GM19351 (cell line): ENCODE data around the gene HOXB2.

ENCODE experiments used
- ATAC-seq: cut with Tn5 transposase; IDR thresholded peaks from one replicate; pipeline ENCODE4 v1.9.1; 2021; ENCODE audit warnings: mild to moderate bottlenecking, moderate library complexity; ENCODE audit not compliant: unreplicated experiment

HOXB2 gene

DNA sequence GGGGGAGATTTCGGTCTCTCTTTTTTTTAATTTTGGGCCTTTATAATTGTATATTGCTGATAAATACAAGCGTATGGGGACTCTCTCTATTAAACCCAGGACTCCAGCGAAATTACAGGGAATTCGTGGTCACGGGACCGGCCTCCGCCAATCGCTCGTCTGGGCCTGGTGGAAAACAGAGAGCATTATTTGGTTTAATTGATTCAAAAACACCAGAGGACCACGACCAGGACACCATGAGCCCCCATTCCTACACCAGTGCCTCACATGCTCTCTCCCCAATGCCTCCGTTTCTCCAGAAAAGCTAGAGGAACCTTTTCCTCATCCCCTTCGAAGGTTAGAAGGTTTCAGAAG lies at the start of gene HOXB2:
Gene HOXB2, minus strand, starts transcription at position 88 of the 354 bp plus-strand sequence. CDS start 198 bp downstream, outside the sequence.
- ATAC-seq: no peak

DNA sequence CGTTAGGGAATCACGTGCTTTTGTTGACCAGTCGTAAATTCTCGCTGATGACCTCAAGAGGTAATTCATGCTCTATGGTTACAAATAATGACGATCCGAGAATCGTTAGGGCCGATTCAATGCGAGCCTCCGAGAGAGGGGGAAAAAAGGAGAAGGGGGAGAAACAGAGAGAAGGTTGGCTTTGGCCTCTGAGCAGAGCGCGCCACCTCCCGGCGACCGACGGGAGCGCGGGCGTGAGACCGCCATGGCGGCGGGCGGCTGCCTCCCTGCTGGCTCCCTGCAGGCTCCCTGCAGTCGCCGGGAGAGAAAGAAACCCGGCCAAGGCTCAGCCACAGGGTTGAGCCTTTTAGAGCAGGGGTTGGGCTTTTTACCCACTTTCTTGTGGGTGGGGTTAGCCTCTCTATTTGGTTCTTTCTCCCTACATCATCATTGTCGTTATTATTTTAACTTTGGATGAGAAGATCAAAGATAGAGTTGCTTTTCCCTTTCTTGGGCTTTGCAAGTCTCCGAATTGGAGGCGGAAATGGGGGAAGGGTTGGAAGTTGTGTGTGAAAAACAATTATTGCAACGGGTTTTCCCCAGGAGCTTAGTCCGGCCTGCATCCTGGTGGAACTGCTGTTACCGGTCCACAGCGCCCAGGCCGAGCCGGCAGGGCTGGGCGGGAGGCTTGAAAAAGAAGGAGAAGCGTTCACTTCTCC lies 49.1 kb upstream of the HOXB2 start:
- no peak for ATAC-seq

DNA sequence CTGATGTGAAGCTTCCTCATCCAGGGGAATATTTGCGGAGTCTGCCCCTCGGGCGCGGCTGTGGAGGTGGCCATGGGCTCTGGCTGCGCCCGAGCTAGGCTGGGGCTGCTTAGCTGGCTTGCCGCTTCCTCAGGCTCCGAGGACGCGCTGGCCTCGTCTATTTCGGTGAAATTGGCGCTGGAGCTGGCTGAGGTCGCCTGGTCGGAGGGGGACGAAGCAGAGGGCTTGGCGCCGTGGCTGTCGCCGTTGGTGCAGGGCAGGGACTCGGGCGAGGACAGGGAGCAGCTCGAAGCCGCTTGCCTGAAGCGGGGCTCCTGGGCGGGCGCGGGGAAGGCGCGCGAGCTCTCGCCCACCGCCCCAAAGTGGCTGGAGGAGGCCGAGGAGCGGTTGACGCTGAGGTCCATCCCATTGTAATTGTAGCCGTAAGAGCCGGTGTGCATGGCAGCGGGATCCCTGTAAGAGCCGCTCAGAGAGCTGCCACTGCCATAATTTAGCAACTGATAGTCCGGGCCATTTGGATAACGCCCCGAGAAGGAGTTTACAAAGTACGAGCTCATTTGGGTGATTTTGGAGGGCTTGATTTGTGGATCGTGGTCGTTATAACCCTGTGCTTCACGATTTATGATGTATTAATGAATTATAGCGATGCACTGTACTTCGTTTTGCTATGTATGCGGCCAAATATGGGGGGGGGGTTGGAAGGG lies 48.4 kb upstream of the HOXB2 start, which contains the start of gene HOXB5:
Gene HOXB5, minus strand, starts transcription at position 654 of the 704 bp plus-strand sequence. Its CDS starts 97 bp downstream, at position 557.
- ATAC-seq: no peak

DNA sequence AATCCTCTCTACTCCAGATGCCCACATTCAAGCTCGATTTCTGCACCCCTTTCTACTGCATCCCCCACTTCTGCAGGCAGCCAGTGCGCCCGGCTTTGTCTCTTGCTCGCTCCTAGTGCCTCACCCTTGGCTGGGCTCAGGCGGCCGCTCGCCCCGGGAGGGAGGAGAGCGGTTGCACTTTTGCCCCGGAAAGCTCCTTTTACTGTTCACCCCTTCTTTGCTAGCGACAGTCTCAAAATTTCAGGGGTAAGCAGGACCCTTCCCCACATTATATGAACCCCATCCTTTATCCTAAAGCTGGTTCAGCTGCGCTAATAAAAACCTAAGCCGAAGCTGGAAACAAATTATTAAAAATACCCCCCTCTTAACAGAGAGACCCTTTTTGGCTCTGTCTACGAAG lies 47.7 kb upstream of the HOXB2 start:
- no peak for ATAC-seq

DNA sequence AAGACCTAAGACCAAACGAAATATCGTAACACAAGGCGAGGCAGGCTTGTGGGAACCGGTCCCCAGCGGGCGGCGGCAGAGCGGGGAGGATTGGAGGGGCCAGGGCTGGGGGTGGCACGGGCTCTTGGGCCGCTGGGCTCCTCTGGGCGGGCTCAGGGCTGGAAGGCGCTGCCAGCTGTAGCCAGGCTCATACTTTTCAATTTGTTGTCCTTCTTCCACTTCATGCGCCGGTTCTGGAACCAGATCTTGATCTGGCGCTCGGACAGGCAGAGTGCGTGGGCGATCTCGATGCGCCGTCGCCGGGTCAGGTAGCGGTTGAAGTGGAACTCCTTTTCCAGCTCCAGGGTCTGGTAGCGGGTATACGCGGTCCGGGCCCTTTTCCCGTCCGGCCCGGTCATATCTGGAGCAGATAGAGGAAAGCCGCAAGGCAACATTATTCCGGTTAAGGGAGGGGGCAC lies 47.2 kb upstream of the HOXB2 start:
- ATAC-seq: no peak

DNA sequence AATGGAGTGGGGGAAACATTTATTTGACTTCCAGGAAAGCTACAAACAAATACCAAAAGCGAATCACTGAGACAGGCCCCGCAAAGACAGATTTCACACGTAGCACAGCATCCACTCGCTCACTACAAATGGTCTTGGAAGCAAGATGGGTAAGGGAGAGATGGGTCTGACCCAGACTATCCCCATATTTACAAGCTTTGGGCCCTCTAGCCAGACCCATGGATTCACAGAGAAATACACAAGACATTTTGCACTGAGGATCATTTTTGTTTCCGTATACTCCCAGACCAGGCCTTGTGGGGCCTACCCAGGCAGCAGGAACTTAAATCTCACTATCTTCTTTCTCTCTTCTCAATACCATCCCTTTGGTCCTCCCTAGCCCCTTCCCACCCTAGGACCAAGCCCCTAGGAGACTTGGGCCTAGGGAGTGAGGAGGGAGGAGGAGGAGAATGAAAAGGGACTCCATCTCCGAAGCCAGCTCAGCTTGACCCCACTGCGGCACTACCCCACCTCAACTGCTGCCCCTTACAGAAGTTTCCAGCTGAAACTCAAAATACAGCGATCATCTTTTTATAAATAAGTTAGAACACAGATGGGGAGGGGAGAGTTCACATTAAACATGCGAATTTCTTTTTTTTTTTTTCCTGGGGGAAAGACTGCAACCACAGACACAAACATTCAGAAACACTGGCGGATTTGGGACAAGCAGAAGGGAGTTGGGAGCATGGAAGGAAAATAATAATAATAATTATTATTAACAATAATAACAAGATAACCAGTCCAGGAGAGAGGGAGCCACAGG lies 46.5 kb upstream of the HOXB2 start:
- ATAC-seq: no peak

DNA sequence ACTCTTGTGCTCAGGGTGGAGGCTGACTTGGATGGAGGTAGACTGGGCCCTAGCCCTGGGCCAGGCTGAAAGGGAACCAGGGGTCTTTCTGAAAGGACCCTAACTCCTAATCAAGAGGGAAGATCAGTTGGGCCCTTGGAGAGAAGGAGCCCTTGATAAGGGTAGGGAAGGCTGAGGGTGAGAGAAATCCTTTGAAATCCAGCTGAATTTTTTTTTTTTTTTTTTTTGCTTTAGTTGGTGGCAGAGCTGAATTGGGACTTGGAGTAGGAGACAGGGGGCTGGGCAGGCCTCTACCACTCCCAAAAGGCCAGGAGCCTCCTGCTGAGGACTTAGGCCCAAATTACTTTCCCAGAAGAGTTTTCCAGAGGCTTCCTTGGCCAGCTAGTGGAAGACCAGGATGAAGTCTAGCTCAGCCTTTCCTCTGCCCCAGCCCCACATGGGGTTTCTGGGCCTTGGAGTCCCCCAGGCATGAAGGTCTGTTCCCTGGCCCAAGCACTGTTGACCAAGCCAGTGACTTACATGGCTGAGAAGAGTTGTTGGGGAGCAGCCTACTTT lies 45.8 kb upstream of the HOXB2 start:
- ATAC-seq: no peak

DNA sequence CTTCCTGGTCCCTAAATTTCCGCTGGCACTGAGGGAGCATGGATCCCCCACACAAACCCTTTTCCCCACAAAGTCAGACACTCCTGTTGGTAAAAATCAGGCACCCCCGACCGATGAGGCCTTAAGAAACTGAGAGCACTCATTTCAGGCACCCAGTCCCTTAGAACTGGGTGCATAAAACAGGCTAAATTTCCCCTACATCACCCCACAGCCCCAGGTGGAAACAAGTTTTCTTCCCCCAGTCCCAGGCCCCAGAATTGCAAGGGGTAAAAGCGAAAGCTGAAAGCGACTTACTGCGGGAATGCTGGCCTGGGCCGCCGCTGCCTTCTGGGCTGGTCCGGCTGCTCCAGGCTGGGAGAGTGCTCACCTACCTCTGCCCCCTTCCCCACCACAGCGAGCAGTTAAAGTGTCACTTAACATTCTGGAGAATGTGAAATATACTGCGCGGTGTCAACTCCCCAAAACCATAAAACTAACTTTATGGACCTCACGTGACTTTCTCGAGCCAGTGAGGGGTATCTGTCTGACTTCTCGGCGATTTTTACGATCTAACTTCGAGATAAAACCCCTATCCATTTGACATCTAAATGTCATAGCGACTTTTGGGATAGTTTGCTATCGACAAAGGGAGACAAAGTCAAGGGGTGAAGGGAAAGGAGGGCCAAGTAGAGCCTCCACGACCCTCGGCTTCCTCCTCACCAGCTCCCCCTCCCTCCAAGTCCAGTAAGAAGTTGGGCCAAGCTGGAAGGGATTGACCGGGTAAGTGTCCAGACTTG lies 45.1 kb upstream of the HOXB2 start, which contains the start of gene HOXB3:
Gene HOXB3, minus strand, starts transcription at position 411 of the 776 bp plus-strand sequence. CDS start 37,767 bp downstream, outside the sequence.
- no peak for ATAC-seq

DNA sequence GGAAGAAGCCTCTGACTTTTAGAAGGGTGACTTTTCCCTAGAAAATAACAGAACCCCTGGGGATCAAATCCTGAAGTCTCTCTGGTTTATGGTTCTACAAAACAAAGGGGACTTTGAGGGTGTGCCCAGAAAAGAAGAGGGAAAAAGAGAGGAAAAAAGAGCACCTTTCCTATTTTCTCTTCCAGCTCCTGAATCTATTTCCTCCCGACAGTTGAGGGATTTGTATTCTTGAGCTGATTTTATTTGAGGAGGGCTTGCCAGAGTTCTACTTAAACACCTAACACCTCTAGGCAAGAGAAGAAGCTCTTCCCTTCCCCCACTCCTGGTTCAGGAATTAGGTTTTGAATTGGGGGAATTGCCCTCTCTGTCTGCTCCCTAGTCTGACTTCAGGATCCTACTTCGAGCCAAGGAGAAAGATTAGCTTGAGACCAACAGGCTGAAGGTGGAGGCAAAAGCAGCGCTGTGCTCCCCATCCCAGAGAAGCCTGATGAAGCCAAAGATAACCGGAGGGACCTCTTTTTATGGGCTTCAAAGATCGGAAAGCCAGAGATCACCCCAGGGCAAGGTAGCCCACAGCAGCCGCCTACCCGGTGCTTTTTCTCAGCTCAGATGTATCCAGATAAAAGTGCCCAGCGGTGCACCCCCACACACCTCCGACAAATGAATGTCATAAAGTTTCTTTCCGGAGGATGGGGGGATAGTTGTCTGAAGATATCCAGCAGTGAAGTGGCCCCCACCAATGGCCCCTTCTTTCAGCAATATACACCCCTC lies 44.3 kb upstream of the HOXB2 start:
- ATAC-seq: no peak

DNA sequence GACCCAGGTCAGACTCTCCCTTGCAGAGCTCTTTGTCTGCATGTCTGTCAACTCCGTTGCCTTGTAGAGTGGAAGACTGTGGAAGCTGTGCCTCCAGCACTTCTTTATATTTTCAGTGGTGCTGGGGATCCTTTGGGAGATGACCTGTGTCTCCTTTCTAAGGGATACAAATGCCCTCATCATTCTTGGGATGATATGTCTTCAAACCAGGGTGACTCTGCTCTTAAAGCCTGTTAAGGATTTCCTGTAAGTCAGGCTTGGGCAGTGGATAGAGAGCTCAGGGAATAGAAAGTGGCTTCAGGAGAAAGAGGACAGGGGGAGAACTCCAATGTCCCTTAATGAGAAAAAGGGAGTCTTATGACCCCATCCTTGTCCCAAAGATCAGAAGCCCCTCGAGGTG lies 43.6 kb upstream of the HOXB2 start:
- ATAC-seq: no peak

DNA sequence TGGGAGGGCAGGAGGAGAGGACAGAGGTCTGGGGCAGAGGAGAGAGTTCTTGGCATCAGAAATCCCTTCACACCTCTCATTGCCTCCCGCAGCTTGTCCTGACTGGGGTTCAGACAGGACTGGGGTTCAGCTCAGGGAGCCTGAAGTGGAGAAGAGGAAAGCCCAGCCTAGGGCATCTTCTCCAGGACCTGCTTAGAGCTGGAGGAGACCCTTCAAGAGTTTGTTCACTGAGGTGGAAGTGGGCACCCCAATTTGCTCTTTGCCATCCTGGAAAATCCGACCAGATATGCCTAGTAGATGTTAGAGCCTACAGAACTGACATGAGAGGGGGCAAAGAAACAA lies 43.1 kb upstream of the HOXB2 start:
- ATAC-seq: no peak

DNA sequence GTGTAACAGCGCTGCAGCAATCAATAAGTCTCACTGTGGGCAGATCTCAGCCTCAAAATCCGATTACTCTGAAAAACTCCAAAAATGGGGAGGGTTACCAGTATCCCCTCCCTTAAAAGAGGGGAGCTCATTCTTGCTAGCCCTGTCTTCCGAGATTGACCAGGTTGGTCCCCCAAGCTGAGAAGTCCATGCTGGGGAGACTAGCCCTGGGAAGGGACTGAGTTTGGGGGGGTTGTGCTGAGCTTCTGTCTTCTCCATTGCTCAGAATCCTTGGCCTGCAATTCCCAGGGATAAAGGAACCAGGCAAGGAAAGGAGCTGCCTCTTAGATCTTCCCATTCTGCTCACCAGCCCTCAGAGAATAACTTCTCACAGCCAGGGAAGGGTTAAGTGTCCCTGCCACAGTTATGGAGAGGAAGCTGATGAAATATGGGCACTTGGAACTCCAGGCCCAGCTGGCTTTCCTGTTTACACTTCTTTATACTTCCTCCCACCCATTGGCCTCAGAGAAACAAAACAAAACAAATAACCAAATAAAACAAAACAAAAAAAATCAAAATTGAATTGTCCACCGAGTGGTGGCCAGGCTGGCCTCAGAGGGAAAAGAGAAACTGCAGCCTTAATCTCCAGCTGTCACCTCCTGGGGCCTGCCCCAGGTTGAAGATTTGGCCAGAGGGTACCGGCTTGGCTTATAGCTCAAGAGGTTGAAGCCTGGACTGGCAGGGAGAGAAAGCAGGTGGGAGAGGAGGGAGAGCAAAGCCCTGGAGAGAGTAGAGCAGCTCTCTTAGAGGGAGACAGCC lies 42.6 kb upstream of the HOXB2 start:
- ATAC-seq: no peak

DNA sequence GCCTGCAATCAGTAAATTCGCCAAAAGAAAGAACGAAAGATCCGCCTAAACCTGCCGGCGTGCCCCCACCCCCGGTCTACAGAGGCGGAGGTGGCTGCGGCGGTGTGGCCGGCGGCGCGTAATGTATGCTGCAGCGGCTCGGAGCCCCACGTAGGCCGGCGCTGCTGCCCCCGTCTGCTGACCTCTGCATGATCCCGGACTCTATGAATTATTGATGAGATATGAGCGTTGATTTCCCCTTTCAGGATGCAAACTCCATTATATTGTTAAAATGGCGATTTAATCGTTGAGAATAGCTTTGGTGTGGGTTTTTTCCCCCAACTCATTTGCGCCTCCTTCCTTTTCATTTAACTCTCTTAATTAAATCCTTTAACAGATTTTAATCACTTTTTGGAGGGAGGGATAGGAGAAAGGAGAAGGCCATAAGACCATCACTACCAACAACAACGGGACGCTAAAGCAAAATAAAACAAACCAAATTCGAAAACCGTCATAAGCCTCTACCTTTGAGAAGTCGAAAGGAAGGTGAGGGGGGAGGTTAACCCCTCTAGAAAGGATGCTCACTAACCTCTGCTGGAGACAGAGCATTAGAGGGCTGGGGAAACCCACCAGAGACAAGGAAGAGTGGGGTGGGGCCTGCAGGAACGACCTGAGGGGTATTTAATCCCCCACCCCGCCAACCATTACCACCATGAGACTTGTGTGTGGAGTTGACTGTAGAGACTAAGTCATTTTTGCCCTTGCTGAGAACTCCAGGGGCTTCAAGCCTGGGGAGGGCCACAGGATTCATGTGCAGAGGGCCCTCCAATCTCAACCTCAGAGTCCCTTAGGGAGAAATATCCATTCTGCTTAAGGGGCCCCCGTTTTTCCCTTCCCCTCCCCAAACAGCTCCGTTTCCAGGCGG lies 41.7 kb upstream of the HOXB2 start:
- no peak for ATAC-seq

DNA sequence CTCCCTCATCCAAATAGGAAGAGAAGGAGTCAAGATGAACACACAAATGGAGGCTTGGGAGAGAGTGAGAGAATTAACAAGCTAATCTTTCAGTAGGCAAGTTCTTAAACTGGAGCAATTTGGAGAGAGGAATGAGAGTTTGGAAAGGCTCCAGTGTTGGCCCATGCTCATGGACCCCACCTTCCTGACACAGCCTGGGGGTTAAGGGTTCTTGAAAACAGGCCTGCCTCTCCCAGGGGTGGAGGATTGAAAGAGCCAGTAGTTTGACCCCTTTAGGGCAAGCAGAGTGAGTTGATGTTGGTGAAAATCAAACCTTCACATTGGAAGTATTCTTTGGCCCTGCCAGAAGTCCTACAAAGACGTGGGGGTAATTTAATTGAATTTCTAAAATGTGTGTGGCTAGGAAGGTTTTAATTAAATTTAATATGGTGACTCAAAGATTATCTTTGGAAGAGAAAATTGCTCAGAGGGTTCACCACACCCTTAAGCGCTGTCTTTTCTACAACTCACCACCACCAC lies 39.4 kb upstream of the HOXB2 start:
- ATAC-seq: no peak

DNA sequence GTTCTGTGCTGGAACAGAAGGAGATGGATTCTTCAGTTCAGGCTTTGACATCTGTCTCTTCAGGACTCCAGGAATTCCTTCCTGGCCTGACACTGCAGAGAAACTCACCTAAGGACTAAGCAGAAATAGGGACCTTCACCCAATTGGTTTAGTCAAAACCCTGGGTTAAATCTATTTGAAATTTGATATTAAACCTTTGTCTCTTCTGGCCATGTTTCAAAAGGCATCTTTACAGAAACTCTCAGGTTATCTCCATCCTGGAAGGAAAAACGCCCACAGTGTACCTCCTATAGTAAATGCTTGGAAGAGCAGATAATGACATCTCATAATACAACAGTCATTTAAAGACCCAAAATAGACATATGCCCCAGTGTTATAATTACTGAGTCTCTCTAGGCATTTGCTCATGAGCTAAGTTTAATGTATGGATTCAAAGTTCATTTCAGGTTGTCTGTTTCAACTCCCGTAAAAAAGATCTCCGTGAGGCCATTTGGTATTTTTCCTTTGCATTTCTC lies 38.9 kb upstream of the HOXB2 start:
- ATAC-seq: no peak

DNA sequence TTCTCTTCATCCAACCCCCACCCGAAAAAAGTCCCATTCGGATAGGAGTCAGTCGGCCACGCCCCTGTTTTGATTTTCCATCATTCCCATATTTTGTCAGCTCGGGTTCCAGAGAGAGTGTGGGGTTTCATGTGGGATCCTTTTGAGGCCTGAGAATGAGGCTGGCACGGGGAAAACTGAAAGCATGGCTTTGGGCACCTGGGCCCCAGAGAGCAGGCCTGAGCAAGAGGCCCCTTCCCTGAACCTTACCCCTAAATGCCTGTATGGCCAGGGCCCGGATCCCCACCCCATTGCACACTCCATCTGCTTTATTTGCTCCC lies 37.8 kb upstream of the HOXB2 start:
- ATAC-seq: no peak

DNA sequence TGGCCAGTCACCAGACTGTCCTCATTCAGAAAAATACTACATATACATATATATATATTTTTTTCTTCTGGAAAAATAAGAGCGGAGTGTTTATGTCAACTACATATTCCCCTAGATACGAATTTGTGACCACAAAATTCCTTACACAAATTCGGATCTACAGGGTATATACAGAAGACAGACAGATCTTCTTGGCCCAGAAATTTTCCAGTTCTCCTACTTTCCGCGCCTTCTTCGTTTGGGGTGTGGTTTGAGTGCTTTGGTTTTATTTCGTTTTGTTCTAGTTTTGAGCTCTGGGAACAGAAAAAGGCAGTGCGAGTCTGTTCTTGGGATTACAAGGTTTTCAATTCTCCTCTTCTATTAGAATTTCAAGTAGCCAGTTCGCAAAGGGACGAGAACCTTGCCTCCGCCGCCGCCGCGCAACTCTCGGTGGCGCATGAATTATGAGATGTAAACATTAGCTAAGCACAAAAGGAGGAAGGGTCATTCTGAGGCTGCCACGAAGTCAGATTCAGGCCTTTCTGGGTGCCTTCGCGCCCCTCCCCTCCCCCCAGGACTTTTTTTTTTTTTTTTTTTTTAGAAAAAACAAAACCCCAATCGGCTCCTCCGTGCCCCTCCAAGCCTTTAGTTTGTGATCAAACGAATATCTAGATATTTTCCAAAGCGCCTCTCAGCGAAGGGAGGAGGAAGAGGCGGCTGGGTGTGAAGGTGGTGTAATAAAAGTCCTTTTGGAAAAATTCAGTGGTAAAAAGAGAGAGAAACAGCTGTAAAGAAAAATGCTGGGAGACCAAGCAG lies 35.0 kb upstream of the HOXB2 start:
- no peak for ATAC-seq
